ENCODE measurements around the gene GJB5.

Gene GJB5

DNA sequence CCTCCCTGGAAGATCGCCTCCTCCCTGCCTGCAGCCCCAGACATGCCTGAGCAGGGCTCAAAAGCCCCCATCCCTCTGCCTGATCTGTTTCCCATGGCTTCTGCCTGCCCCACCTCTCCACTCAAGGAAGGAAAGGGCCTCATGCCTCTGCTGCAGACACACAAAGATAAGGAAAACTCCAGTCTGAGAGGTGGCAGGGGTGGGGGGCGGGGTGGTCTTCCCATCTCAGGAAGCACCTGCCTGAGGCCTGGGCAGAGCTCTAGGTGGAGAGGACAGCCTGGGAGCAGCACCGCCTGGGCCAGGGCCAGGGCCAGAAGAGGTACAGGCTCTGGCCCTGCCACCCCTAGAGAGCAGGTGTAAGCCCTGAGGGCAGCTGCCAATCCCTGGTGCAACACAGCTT is 22.1 kb downstream of the GJB5 start:
- no peak overlapping the region for H3K4me3 ChIP-seq (ENCODE audit: low read depth, low read length)
- TF ChIP-seq, protein P1, sequence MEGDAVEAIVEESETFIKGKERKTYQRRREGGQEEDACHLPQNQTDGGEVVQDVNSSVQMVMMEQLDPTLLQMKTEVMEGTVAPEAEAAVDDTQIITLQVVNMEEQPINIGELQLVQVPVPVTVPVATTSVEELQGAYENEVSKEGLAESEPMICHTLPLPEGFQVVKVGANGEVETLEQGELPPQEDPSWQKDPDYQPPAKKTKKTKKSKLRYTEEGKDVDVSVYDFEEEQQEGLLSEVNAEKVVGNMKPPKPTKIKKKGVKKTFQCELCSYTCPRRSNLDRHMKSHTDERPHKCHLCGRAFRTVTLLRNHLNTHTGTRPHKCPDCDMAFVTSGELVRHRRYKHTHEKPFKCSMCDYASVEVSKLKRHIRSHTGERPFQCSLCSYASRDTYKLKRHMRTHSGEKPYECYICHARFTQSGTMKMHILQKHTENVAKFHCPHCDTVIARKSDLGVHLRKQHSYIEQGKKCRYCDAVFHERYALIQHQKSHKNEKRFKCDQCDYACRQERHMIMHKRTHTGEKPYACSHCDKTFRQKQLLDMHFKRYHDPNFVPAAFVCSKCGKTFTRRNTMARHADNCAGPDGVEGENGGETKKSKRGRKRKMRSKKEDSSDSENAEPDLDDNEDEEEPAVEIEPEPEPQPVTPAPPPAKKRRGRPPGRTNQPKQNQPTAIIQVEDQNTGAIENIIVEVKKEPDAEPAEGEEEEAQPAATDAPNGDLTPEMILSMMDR (IDR thresholded peaks at IDR 0.05; ENCODE audit: borderline replicate concordance, insufficient read depth, low read depth, low read length), result no peak

DNA sequence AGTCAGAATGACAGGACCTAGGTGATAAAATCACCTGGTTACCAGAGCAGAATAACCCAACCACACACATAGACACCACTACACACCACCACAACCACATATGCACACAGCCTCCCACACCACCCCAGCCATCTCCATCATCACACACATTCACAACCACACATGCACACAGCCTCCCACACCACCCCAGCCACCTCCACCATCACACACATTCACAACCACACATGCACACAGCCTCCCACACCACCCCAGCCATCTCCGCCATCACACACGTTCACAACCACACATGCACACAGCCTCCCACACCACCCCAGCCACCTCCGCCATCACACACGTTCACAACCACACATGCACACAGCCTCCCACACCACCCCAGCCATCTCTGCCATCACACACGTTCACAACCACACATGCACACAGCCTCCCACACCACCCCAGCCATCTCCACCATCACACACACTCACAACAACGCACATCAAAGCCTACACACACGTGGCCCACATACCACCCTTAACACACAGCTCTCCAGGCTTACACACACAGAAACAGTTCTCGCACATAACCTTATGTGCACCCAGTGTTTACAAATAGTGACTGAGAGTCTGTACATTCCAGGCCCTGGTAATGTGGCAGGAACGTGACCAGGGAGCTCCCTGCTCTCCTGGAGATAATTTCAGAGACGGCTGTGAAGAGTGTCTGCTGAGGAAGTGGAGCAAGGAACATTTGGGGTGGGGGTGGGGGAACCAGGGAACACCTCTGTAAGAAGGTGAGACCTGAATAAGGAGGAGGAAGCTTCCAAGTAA is 22.9 kb downstream of the GJB5 start:
- TF ChIP-seq, protein P1 (IDR thresholded peaks at IDR 0.05; ENCODE audit: borderline replicate concordance, insufficient read depth, low read depth, low read length), result no peak
- no peak overlapping the region for H3K4me3 ChIP-seq (ENCODE audit: low read depth, low read length)

DNA sequence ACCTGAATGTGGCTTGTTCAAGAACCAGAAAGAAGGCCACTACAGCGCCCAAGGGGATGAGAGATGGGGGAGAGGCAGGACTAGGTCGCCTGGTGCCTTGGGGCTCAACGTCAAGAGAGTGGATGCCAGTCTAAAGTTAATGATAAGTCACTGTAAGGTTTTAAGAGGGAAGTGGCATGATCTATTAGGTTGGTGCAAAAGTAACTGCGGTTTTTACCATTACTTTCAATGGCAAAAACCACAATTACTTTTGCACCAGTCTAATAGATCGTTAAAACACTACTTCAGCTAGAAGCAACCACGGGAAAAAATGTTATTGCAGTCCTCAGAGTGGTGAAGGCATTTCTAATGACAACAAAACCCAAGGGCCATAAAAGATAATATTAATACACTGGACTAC is 23.5 kb downstream of the GJB5 start:
- H3K4me3 ChIP-seq (ENCODE audit: low read depth, low read length), result no peak overlapping the region
- TF ChIP-seq, protein P1 (IDR thresholded peaks at IDR 0.05; ENCODE audit: borderline replicate concordance, insufficient read depth, low read depth, low read length), result no peak

DNA sequence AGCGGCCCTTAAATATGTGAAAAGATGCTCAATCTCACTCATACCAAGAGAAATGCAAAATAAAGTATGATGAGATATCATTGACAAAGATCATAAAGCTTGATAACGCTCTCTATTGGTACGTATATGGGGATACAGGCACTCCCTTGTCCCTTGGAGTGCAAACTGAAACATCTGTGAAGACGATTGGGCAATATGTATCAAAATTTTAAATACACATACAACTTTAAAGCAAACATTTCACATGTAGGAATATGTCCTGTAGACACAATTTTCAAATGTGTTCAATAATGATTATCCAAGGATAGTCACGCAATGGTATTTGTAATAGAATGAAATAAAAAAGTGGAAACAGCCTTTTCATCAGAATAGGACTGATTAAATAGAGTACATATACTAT is 24.2 kb downstream of the GJB5 start:
- TF ChIP-seq, protein P1 (IDR thresholded peaks at IDR 0.05; ENCODE audit: borderline replicate concordance, insufficient read depth, low read depth, low read length), result no peak
- no peak overlapping the region for H3K4me3 ChIP-seq (ENCODE audit: low read depth, low read length)

DNA sequence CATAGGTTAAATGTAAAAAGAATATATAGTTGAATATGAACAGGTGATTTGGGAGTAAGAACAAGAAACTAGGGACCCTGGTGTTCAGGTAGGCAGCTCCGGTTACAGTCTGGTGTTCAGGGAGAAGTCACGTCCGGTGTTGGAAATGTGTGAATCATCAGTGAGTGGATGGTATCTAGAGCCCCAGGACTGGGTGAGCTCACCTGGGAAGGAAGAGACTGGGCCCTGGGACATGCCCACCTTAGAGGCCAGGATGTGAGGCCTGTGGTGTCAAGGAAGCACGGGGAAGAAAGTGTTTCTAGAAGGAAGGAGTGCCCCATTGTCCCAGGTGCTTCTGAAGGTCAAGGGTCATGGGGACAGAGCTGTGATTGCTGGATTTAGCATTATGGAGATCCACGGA is 24.7 kb downstream of the GJB5 start:
- TF ChIP-seq, protein P1 (IDR thresholded peaks at IDR 0.05; ENCODE audit: borderline replicate concordance, insufficient read depth, low read depth, low read length), result no peak
- H3K4me3 ChIP-seq (ENCODE audit: low read depth, low read length), result no peak overlapping the region

DNA sequence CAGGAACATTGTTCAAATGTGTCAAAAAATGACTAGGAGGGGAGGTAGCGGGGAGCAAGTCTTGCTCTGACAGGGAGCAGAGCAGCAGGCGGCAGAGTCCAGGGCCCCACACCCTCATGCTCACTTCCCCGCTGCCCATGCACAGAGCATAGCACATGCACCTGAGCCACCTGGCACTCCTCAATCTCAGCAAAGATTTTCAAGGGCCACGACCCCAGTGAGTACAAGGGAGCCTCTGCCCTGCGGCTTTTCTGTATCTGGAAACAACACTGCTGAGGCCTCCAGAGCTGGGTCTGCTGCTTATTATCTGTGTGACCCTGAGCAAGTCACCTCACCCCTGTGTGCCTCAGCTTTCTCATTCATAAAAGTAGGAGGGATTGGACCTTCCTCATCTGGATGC is 25.1 kb downstream of the GJB5 start:
- no peak overlapping the region for H3K4me3 ChIP-seq (ENCODE audit: low read depth, low read length)
- TF ChIP-seq, protein P1 (IDR thresholded peaks at IDR 0.05; ENCODE audit: borderline replicate concordance, insufficient read depth, low read depth, low read length), result no peak

DNA sequence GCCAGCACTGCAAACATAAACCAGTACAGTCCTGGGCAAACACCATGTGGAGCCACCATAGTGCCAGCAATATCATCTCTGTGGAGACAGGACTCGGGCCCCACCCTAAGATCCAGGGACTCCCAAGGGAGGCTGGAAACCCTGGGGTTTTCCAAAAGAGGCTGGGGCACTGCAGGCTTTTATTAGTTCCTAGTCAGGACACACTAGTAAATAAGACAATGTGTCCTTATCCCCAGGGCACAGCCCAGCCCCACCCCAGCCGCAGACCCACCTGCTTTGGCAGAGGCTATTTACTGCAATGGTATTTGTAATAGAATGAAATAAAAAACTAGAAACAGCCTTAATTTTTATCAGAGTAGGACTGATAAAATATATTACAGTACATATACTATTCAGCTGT is 25.7 kb downstream of the GJB5 start:
- H3K4me3 ChIP-seq (ENCODE audit: low read depth, low read length), result no peak overlapping the region
- TF ChIP-seq, protein P1 (IDR thresholded peaks at IDR 0.05; ENCODE audit: borderline replicate concordance, insufficient read depth, low read depth, low read length), result no peak
